Cardiac fibroblast (primary cell): ENCODE data around the gene ACAA2.
A peak's percentile ranks its signal among the peaks of the same experiment; 100 is the strongest.

Source experiments
- DNase-seq, 2 donors: peaks; one replicate each; pipeline versions ENCODE4 v3.0.0 to v3.0.0-alpha.2; 2010; ENCODE audit warnings: low read depth in 2 of 2
- H3K4me3 ChIP-seq, 2 donors: replicated peaks in 1 of 2; 1 replicate in 1 of 2; 2 replicates in 1 of 2; pipeline ENCODE4 v1.5.1; 2011; ENCODE audit warnings: low read depth in 2 of 2, low read length in 2 of 2, mild to moderate bottlenecking in 2 of 2, moderate library complexity in 1 of 2
- TF ChIP-seq, protein P1 (sequence below): IDR thresholded peaks from one replicate; pipeline ENCODE4 v1.5.1; 2011; ENCODE audit warnings: low read depth, mild to moderate bottlenecking, low read length, inconsistent platforms

The ACAA2 gene

DNA sequence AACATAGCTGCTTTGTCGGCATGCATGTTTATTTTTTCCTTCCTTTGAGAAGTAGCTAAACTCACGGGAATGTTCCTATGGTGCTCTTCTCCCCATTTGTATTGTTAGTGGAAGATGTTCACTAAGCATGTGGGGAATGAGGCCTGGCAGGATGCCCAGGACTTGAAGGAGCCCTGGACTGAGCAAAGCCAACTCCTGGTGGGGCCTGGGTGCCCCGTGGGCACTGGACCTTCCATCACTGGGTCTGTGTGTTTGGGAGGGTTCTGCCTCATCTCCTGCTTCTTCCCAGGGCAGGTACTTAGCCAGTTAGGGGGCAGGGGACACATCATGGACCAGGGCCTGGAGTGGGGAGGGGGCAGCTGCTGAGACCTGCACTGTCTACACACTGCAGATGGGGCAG is 49.3 kb downstream of the ACAA2 start:
- no peak overlapping the region for H3K4me3 ChIP-seq
- TF ChIP-seq, protein P1, sequence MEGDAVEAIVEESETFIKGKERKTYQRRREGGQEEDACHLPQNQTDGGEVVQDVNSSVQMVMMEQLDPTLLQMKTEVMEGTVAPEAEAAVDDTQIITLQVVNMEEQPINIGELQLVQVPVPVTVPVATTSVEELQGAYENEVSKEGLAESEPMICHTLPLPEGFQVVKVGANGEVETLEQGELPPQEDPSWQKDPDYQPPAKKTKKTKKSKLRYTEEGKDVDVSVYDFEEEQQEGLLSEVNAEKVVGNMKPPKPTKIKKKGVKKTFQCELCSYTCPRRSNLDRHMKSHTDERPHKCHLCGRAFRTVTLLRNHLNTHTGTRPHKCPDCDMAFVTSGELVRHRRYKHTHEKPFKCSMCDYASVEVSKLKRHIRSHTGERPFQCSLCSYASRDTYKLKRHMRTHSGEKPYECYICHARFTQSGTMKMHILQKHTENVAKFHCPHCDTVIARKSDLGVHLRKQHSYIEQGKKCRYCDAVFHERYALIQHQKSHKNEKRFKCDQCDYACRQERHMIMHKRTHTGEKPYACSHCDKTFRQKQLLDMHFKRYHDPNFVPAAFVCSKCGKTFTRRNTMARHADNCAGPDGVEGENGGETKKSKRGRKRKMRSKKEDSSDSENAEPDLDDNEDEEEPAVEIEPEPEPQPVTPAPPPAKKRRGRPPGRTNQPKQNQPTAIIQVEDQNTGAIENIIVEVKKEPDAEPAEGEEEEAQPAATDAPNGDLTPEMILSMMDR, result no peak
- peak; percentile 48 to 58 for DNase-seq

DNA sequence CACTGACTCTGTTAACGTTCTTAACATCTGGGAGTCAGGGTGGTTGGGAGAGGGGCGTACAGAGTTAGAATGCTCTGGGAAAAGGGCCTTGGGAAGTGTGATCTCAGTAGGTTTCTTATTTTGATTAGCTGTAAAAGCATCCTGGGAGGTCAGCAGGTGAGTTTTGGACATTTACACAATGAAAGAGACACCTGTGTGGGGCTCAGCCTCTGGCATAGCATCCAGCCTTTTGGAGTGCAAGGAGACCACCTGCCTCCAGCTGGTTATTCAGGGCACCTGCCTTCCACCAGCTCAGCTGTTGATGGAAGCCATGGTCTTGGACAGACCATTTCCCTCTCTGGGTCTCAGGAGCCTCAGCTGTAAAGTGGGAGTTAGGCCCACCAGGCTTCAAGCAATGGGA is 49.7 kb downstream of the ACAA2 start:
- no peak for DNase-seq
- no peak overlapping the region for H3K4me3 ChIP-seq
- TF ChIP-seq, protein P1, result no peak

DNA sequence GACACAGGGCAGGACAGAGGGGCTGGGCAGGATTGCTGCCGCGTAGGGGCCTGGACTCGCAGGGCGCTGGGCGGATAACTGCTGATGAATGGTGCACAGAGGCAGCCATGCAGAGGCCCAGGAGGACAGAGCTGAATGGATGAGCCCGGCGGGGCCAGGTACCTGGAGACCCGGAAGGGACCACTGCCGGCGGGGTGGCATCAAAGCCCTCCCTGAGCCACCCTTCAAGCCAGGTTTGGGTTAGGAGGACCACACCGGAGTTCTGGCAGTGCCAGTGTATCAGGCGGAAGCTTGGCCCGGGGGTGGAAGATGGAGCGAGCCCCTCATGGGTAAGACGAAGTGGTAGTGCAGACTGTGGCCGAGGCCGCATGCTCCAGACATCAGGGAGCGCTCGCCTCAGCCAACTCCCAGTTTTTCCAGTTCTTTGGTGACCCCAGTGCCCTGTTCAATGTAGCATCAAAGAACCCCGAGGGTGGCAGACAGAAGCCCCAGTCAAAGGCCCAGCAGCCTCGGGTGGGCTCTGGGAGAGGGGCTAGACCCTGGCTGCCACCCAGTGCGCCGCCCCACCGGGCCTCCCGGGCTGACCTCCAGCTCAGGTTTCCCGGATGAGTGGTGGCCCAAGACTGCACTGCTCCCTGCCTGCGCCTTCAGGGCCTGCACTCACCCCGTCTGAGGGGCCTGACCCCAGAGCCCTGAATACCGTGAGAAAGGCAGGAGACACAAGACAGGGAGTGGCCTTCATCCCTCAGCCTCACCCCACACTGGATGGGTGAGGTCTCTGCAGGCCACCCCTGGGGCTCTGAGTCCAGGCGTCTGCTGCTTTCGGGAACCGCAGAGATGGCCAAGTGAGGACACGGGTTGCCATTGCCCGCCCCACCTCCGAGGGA is 50.9 kb downstream of the ACAA2 start:
- DNase-seq, result no peak
- H3K4me3 ChIP-seq, result no peak overlapping the region
- TF ChIP-seq, protein P1, result no peak

DNA sequence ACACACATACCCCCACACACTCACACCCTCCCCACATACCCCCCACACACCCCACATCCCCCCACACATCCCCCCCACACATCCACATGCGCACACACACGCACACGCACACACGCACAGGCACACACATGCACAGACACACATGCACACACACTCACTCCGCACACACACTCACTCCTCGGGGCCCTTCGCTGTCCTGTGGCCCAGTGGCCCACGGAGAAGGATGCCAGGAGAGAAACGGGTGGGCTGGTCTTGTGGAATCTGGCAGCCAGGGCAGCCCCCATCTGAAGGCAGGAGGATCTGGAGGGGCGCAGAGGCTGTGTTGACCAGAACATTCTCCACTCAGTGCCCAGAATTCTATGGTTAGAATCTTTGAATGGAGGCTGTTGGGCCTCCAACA is 51.6 kb downstream of the ACAA2 start:
- DNase-seq, result no peak
- H3K4me3 ChIP-seq, result no peak overlapping the region
- TF ChIP-seq, protein P1, result no peak

DNA sequence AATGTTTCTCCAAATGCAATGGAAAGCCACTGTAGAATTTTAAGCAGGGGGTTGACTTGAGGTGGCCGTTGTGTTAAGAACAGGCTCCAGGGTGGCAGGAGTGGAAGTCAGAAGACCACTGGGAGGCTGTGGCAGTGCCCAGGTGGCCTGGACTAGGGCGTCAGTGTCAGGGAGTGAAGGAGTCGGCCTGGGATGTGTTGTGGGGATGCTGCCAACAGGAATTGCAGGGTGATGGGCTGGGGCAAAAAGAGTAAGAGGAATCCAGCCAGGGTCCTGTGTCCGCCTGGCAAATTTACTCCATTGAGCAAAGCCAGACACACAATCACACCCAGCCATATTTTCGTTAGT is 55.1 kb downstream of the ACAA2 start:
- no peak overlapping the region for H3K4me3 ChIP-seq
- DNase-seq, result no peak
- TF ChIP-seq, protein P1, result no peak

DNA sequence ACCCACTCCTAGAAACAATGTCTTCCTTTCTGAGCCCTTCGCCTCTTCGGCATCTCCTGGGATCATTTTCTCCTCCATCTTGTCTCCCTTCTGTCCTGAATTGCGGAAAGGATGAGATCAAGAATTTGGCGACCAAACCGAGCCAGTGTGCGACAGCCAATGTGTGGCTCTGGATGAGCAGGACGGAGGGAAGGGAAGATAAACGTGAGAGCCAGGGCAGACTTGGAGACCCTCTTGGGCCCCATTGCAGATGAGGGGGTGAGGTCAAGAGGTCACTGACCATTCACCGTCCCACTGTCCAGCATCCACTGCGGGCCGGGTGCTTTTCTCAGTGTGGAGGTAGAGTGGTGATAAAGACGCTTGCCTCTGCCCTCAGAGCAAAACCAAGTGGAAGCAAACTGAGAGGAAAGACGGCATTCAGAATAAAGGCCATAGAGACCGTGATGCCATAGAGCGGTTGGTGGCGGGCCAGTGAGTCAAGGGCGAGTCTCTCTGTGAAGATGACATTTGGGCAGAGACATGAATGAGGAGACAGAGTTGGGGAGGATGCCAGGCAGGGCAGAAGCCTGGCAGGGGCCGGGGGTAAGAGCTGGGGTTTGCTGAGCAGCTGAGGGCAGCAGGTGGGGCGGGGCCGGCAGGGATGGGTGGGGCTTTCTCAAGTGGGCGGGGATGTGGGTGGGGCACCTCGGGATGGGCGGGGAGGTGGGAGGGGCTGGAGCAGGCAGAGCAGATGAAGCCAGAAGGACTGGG is 55.6 kb downstream of the ACAA2 start:
- no peak overlapping the region for H3K4me3 ChIP-seq
- DNase-seq, result no peak
- TF ChIP-seq, protein P1, result no peak
